Central memory CD8-positive, alpha-beta T cell (primary cell): ENCODE measurements around the gene RBM47.

Source experiments
- ATAC-seq: fragments of 150-1000 bp; cut with Tn5 transposase; replicated peaks from 2 replicates; pipeline ENCODE4 v1.10.0; 2022; ENCODE audit warnings: mild to moderate bottlenecking, moderate FRiP score, moderate number of reproducible peaks; ENCODE audit not compliant: poor library complexity, severe bottlenecking; ENCODE audit errors: extremely low read depth
- DNase-seq, 2 donors: peaks; one replicate each; pipeline ENCODE4 v3.0.0; 2021; ENCODE audit warnings: low spot score in 2 of 2
- H3K27ac Mint-ChIP-seq: one replicate; pipeline ENCODE4 v1.8.0; 2022; ENCODE audit warnings: low read depth, mild to moderate bottlenecking, moderate library complexity, mixed read lengths
- H3K27me3 Mint-ChIP-seq: one replicate; pipeline ENCODE4 v1.8.0; 2022; ENCODE audit warnings: mixed read lengths
- H3K36me3 Mint-ChIP-seq: one replicate; pipeline ENCODE4 v1.8.0; 2022; ENCODE audit warnings: mild to moderate bottlenecking, moderate library complexity, mixed read lengths; ENCODE audit not compliant: insufficient read depth
- H3K4me1 Mint-ChIP-seq: one replicate; pipeline ENCODE4 v1.8.0; 2022; ENCODE audit warnings: mixed read lengths
- H3K4me3 Mint-ChIP-seq: one replicate; pipeline ENCODE4 v1.8.0; 2022; ENCODE audit warnings: mild to moderate bottlenecking, moderate library complexity, mixed read lengths
- H3K9me3 Mint-ChIP-seq: one replicate; pipeline ENCODE4 v1.8.0; 2022; ENCODE audit warnings: mixed read lengths

Gene RBM47

GRCh38 chr4:40629401-40630334 lies at the start of gene RBM47:
Gene RBM47 (minus strand): TSS chr4:40629864. CDS start chr4:40438893, 190,971 bp downstream.
- DNase-seq, result no peak
- H3K27me3 Mint-ChIP-seq, result peaks cover 78% of the 10 kb centered on the region
- ATAC-seq, result peak; percentile 43
- peaks cover 14% of the 10 kb centered on the region for H3K4me1 Mint-ChIP-seq
- H3K9me3 Mint-ChIP-seq, result no peaks in the 10 kb centered on the region
- no peak within 1 kb of the TSS for H3K27ac Mint-ChIP-seq
- H3K4me3 Mint-ChIP-seq, result peak within 1 kb of the TSS; percentile 74
- H3K36me3 Mint-ChIP-seq, result no peaks in the 10 kb centered on the region

GRCh38 chr4:40678421-40678820 lies 48.8 kb upstream of the RBM47 start:
- ATAC-seq (no peak), DNase-seq (no peak)
- H3K36me3 Mint-ChIP-seq, result no peaks in the 10 kb centered on the region
- peaks cover 4% of the 10 kb centered on the region for H3K4me1 Mint-ChIP-seq
- H3K27me3 Mint-ChIP-seq, result no peaks in the 10 kb centered on the region
- H3K4me3 Mint-ChIP-seq, result no peak overlapping the region
- H3K27ac Mint-ChIP-seq, result no peak overlapping the region
- no peaks in the 10 kb centered on the region for H3K9me3 Mint-ChIP-seq

GRCh38 chr4:40675166-40675565 lies 45.5 kb upstream of the RBM47 start:
- DNase-seq (no peak), ATAC-seq (no peak)
- Mint-ChIP-seq H3K36me3 (no peaks in the 10 kb centered on the region), H3K27ac (no peak overlapping the region), H3K27me3 (no peaks in the 10 kb centered on the region), H3K4me3 (no peak overlapping the region), H3K4me1 (peaks cover 23% of the 10 kb centered on the region), H3K9me3 (no peaks in the 10 kb centered on the region)

- no peaks in the 10 kb centered on the region for H3K27me3 Mint-ChIP-seq
- no peaks in the 10 kb centered on the region for H3K9me3 Mint-ChIP-seq
- peak overlapping the region; percentile 47 for H3K4me3 Mint-ChIP-seq
- no peaks in the 10 kb centered on the region for H3K36me3 Mint-ChIP-seq
- ATAC-seq (peak; percentile 90), DNase-seq (peak in 1 of 2 donors; percentile 34)
- peaks cover 23% of the 10 kb centered on the region for H3K4me1 Mint-ChIP-seq
- peak overlapping the region; percentile 92 for H3K27ac Mint-ChIP-seq
Observed at GRCh38 chr4:40672528-40673522, 43.2 kb upstream of the RBM47 start.

- Mint-ChIP-seq H3K4me3 (no peak overlapping the region), H3K4me1 (peaks cover 23% of the 10 kb centered on the region), H3K36me3 (no peaks in the 10 kb centered on the region), H3K9me3 (no peaks in the 10 kb centered on the region), H3K27me3 (no peaks in the 10 kb centered on the region), H3K27ac (no peak overlapping the region)
- ATAC-seq (no peak), DNase-seq (no peak)
Observed at GRCh38 chr4:40669504-40669903, 39.8 kb upstream of the RBM47 start.

GRCh38 chr4:40665842-40666241 lies 36.2 kb upstream of the RBM47 start:
- Mint-ChIP-seq H3K4me3 (no peak overlapping the region), H3K9me3 (no peaks in the 10 kb centered on the region), H3K27ac (no peak overlapping the region), H3K4me1 (no peaks in the 10 kb centered on the region), H3K36me3 (no peaks in the 10 kb centered on the region), H3K27me3 (no peaks in the 10 kb centered on the region)
- ATAC-seq (no peak), DNase-seq (no peak)

GRCh38 chr4:40662962-40663604 lies 33.4 kb upstream of the RBM47 start:
- H3K27ac Mint-ChIP-seq, result no peak overlapping the region
- no peaks in the 10 kb centered on the region for H3K36me3 Mint-ChIP-seq
- no peaks in the 10 kb centered on the region for H3K9me3 Mint-ChIP-seq
- no peak overlapping the region for H3K4me3 Mint-ChIP-seq
- ATAC-seq (no peak), DNase-seq (no peak)
- H3K27me3 Mint-ChIP-seq, result no peaks in the 10 kb centered on the region
- no peaks in the 10 kb centered on the region for H3K4me1 Mint-ChIP-seq

GRCh38 chr4:40661803-40662202 lies 32.1 kb upstream of the RBM47 start:
- H3K27ac Mint-ChIP-seq, result no peak overlapping the region

GRCh38 chr4:40656201-40656863 lies 26.7 kb upstream of the RBM47 start:
- H3K36me3 Mint-ChIP-seq, result no peaks in the 10 kb centered on the region
- H3K4me1 Mint-ChIP-seq, result no peaks in the 10 kb centered on the region
- no peaks in the 10 kb centered on the region for H3K9me3 Mint-ChIP-seq
- H3K27ac Mint-ChIP-seq, result no peak overlapping the region
- no peak overlapping the region for H3K4me3 Mint-ChIP-seq
- peaks cover 3% of the 10 kb centered on the region for H3K27me3 Mint-ChIP-seq
- no peak for ATAC-seq
- no peak for DNase-seq

More at GRCh38 chr4:40661803-40662202, 32.1 kb upstream of the RBM47 start:
- DNase-seq, result no peak
- Mint-ChIP-seq H3K36me3 (no peaks in the 10 kb centered on the region), H3K4me3 (no peak overlapping the region), H3K27me3 (no peaks in the 10 kb centered on the region), H3K9me3 (no peaks in the 10 kb centered on the region), H3K4me1 (no peaks in the 10 kb centered on the region)
- no peak for ATAC-seq

- Mint-ChIP-seq H3K4me1 (no peaks in the 10 kb centered on the region), H3K27ac (no peak overlapping the region), H3K27me3 (peaks cover 20% of the 10 kb centered on the region), H3K36me3 (no peaks in the 10 kb centered on the region), H3K4me3 (no peak overlapping the region), H3K9me3 (no peaks in the 10 kb centered on the region)
- DNase-seq (no peak), ATAC-seq (no peak)
Observed at GRCh38 chr4:40651280-40651679, 21.6 kb upstream of the RBM47 start.

GRCh38 chr4:40649321-40649720 lies 19.7 kb upstream of the RBM47 start:
- no peak for DNase-seq
- ATAC-seq, result no peak
- H3K9me3 Mint-ChIP-seq, result no peaks in the 10 kb centered on the region
- no peak overlapping the region for H3K27ac Mint-ChIP-seq
- no peaks in the 10 kb centered on the region for H3K36me3 Mint-ChIP-seq
- H3K27me3 Mint-ChIP-seq, result peaks cover 20% of the 10 kb centered on the region
- H3K4me3 Mint-ChIP-seq, result no peak overlapping the region
- no peaks in the 10 kb centered on the region for H3K4me1 Mint-ChIP-seq
